ENCODE data around the gene MED6. TPM values are rescaled to one million over a fixed set of nuclear protein-coding genes. Genes with fewer than 3 reads are reported as not detected.

Gene MED6
- total RNA-seq, 2 donors from 2014 or later: 16.5 to 50.7 TPM

- no peaks in the 10 kb centered on the region for H3K27me3 ChIP-seq (replicated peaks; ENCODE audit: insufficient read depth)
- H3K4me1 ChIP-seq (ENCODE audit: control insufficient read depth in 1 of 2, low read depth in 2 of 2): no peaks in the 10 kb centered on the region
- H3K9me3 ChIP-seq: no peaks in the 10 kb centered on the region
- H3K4me3 ChIP-seq: no peak overlapping the region
- no peak for TF ChIP-seq CTCF (IDR thresholded peaks at IDR 0.05)
- H3K27ac ChIP-seq: no peak overlapping the region
- ATAC-seq (ENCODE audit: insufficient number of reproducible peaks, low FRiP score, low read depth) (no peak), DNase-seq (ENCODE audit: low spot score) (no peak)
- peaks cover 57% of the 10 kb centered on the region for H3K36me3 ChIP-seq
Measured at GRCh38 chr14:70585231-70585630, 15.2 kb downstream of the MED6 start.

- no peak for DNase-seq (ENCODE audit: low spot score)
Measured at GRCh38 chr14:70576891-70577290, 23.6 kb downstream of the MED6 start.

GRCh38 chr14:70573050-70573449 is 27.4 kb downstream of the MED6 start:
- ATAC-seq (ENCODE audit: insufficient number of reproducible peaks, low FRiP score, low read depth) (no peak), DNase-seq (ENCODE audit: low spot score) (no peak)
- no peak overlapping the region for H3K4me3 ChIP-seq
- H3K27ac ChIP-seq: no peak overlapping the region
- H3K36me3 ChIP-seq: peaks cover 3% of the 10 kb centered on the region
- TF ChIP-seq CTCF (IDR thresholded peaks at IDR 0.05): no peak
- H3K27me3 ChIP-seq (replicated peaks; ENCODE audit: insufficient read depth): no peaks in the 10 kb centered on the region
- no peaks in the 10 kb centered on the region for H3K9me3 ChIP-seq
- H3K4me1 ChIP-seq (ENCODE audit: control insufficient read depth in 1 of 2, low read depth in 2 of 2): no peaks in the 10 kb centered on the region

More at GRCh38 chr14:70576891-70577290, 23.6 kb downstream of the MED6 start:
- H3K9me3 ChIP-seq: no peaks in the 10 kb centered on the region
- H3K4me3 ChIP-seq: no peak overlapping the region
- H3K27ac ChIP-seq: no peak overlapping the region
- H3K4me1 ChIP-seq (ENCODE audit: control insufficient read depth in 1 of 2, low read depth in 2 of 2): no peaks in the 10 kb centered on the region
- peaks cover under 1% of the 10 kb centered on the region for H3K36me3 ChIP-seq
- no peaks in the 10 kb centered on the region for H3K27me3 ChIP-seq (replicated peaks; ENCODE audit: insufficient read depth)
- no peak for TF ChIP-seq CTCF (IDR thresholded peaks at IDR 0.05)
- no peak for ATAC-seq (ENCODE audit: insufficient number of reproducible peaks, low FRiP score, low read depth)

GRCh38 chr14:70571139-70571538 is 29.3 kb downstream of the MED6 start:
- Histone ChIP-seq H3K27me3 (replicated peaks; ENCODE audit: insufficient read depth) (no peaks in the 10 kb centered on the region), H3K4me1 (ENCODE audit: control insufficient read depth in 1 of 2, low read depth in 2 of 2) (no peaks in the 10 kb centered on the region), H3K27ac (no peak overlapping the region), H3K4me3 (no peak overlapping the region), H3K36me3 (peaks cover 3% of the 10 kb centered on the region), H3K9me3 (no peaks in the 10 kb centered on the region)
- no peak for DNase-seq (ENCODE audit: low spot score)
- ATAC-seq (ENCODE audit: insufficient number of reproducible peaks, low FRiP score, low read depth): no peak
- TF ChIP-seq CTCF (IDR thresholded peaks at IDR 0.05): no peak

- Histone ChIP-seq H3K4me3 (no peak overlapping the region), H3K4me1 (ENCODE audit: control insufficient read depth in 1 of 2, low read depth in 2 of 2) (no peaks in the 10 kb centered on the region), H3K9me3 (no peaks in the 10 kb centered on the region), H3K36me3 (peaks cover 20% of the 10 kb centered on the region), H3K27ac (no peak overlapping the region), H3K27me3 (replicated peaks; ENCODE audit: insufficient read depth) (no peaks in the 10 kb centered on the region)
- ATAC-seq (ENCODE audit: insufficient number of reproducible peaks, low FRiP score, low read depth) (no peak), DNase-seq (ENCODE audit: low spot score) (no peak)
- TF ChIP-seq CTCF (IDR thresholded peaks at IDR 0.05): no peak
Measured at GRCh38 chr14:70567791-70568190, 32.7 kb downstream of the MED6 start.
